Kidney glomerular epithelial cell (primary cell): Measurements from ENCODE around the gene TSPAN9.

Experiments
- DNase-seq: peaks from one replicate; lab custom pipeline; 2025; lab: John Stamatoyannopoulos, UW

TSPAN9 gene, protein sequence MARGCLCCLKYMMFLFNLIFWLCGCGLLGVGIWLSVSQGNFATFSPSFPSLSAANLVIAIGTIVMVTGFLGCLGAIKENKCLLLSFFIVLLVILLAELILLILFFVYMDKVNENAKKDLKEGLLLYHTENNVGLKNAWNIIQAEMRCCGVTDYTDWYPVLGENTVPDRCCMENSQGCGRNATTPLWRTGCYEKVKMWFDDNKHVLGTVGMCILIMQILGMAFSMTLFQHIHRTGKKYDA

DNA sequence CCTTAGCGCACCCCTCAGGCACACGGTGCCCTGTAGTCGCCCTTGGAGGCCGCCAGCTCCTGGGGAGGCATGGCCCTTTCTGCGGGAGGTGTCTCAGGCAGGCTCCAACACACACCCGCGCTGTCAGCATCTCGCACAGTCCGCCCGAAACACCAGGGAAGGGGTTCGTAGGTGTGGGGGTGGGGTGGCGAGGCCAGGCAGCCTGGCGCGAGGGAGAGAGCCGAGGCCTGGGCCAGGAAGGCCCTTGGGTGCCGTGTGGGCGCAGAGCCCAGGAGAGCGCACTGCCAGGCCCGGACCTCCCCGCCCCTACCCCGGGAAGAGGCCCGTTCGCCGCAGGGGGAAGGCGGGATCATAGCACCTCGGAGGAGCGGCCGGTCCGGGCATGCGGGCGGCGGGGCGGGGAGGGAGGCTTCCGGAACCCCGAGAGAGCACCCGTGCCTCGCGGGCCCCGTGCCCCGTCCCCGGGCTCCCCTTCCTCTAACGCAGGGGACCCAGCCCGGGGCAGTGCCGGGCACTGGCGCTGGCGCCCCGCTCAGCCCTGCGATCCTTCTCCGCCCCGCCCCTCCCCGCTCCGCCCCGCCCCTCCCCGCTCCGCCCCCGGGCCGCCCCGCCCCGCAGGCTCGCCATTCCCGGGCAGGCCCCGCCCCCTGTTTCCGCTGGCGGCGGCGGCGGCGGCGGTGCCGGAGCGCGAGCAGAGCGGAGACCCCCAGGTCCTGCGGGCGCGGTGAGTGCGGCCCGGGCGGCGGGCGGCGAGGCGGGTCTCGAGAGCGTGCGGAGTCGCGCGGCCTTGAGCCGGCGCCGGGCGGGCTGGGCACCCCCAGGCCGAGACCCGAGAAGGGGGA is at the start of gene TSPAN9:
Gene TSPAN9 (plus strand): TSS at position 650 of the 842 bp plus-strand sequence. CDS start 123,815 bp downstream, outside the sequence.
- DNase-seq: peak; percentile 66

DNA sequence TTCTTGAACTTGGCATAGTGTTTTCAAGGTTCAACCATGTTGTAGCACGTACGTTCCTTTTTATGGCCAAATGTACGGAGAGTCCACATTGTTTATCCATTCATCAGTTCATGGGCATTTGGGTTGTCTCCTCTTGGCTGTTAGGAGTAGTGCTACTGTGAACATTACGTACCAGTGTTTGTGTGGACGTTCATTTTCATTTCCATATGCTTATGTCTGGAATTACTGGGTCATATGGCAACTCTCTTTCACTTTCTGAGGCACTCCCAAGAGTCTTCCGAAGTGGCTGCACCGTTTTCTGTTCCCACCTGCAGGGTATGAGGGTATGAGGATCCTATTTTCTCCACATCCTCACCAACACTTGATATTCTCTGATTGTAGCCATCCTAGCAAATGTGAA is 49.1 kb upstream of the TSPAN9 start:
- no peak for DNase-seq

DNA sequence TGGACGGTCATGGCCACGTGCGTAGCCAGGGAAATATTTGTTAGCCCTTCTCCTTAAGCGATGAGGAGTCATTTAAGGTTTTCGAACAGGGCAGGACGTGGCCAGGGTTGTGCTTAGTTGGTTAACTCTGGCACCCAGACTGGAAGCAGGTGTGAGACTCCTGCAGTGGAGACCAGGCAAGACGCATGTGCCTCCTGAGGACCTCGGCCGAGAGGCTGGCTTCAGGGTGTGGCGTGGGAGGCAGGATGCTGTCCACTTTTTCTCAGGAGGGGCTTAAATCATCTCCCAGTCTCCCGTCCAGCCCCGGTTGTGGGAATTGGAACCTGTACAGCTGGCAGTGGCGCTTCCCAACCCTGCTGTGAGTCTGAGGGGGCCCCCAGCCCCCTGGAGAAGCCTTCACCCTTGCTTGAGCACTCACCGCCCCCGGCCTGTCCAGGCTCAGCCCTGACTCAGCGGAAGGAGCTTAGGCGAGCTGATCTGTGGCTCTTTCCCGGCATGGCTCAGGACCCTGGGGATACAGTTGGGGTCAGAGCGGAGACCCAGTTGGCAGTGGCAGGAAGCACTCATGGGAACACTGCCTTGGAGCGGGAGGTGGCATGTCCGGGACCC is 46.3 kb upstream of the TSPAN9 start:
- no peak for DNase-seq

DNA sequence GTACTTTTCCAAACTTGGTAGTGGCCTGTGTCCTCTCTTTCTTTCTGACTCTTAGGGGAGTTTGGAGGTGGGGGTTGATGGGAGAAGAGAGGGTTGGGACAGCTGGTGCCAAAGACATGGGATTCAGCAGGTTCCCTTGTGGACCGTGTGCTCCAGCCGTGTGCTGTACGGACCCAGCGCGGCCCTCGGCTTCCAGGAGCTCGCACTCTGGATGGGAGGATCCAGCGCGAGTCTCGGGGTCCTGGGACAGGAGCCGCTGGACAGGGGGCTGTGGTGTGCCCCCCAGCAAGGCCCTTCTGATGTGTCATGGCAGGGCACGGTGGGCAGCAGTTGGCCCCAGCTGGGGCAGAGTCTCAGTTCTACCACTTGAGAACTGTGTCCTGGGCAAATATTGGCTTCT is 45.0 kb upstream of the TSPAN9 start:
- no peak for DNase-seq

DNA sequence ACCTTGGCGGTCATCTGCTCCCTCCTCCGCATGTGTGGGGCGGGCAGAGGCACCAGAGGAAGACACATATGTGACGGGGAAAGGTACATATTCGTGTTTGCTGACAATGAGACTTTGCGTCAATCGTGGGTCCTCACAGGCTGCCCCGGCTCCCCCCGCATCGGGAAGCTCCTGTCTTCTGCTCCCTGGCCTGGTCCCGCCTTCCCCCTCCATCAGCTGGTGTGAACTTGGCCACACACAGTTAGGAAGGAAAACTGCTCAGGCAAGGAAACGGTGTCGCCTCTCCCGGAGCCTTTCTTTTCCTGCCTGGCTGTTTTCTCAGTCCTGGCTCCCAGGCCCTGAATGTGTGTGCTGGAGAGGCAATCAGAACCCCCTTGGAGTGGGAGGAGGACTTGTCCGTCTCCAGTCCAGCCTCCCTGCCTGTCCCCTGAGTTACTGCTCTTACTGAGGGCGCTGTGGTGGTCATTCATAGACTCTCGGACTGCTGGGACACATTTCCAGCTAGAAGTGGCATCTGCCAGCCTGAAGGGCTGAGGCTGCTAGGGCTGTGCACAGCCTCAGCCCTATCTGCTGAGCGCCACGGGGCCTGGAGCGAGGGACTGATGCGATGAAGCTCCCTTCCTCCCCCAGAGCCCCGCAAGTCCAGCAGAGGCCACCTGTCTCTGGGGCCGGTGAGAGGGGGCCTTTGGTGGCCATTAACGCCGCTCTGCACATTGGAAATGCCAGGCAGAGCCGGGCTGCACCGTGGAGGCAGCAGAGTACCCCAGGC is 44.2 kb upstream of the TSPAN9 start:
- no peak for DNase-seq

DNA sequence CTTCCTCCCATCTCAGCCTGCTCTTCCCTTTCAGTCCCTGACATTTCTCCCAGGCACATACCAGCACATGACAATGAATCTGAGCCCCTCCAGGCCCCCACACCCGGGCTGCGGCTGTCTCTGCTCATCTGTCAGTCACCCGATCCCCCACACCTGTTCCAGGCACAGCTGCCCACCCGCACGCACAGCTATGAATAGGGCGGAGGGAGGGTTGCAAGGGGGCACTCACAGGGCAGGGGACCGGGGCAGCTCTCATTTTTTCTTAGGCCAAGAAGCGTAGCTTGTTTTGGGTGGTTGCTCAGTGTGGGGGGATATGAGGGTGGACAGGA is 43.7 kb upstream of the TSPAN9 start:
- DNase-seq: no peak

DNA sequence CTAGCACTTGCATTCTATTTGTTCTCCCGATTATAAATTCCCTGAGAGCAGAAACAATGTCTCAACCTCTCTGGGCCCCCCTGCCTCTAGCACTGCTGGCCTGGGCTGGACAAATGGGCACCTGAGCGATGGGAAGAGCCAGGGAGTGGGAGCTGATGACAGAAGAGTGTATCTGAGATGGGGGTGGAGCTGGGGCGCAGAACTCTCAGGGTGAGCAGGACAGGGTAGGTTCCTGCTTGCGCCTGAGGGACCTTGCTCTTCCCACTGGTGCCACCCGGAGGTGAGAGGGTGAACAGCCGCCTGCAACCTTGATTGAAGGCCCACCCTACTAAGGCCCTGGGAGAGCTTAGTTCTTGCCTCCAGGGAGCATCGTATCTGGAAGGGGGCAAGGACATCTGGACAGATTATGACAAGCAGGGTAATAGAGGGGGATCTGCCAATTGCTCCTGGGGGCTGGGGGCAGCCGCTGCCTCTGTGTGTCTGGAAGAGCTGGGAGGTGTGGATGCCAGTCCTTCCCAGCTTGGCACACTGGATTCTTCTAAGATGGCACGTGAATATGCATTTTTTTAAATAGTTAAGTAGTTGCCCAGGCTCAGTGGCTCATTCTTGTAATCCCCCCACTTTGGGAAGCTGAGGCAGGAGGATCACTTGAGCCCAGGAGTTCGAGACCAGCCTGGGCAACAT is 43.0 kb upstream of the TSPAN9 start:
- DNase-seq: peak; percentile 26

DNA sequence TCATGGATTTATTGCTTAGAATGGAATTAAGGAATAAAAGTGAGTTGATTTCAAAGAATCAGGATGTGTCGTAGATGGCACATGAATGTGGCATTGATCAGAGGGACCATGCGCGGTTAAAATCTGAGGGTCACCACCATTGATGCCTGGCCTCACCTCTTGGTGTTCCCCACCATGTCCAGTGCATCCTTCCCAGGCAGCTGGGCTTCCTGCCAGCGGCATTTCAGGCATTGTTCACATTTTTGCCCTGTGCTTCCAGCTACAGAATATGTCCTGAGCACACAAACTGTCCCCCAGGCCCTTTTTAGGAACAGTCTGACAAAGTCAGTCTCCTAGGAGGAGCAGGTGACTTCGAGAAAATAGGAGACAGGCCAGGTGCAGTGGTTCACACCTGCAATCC is 42.0 kb upstream of the TSPAN9 start:
- no peak for DNase-seq

DNA sequence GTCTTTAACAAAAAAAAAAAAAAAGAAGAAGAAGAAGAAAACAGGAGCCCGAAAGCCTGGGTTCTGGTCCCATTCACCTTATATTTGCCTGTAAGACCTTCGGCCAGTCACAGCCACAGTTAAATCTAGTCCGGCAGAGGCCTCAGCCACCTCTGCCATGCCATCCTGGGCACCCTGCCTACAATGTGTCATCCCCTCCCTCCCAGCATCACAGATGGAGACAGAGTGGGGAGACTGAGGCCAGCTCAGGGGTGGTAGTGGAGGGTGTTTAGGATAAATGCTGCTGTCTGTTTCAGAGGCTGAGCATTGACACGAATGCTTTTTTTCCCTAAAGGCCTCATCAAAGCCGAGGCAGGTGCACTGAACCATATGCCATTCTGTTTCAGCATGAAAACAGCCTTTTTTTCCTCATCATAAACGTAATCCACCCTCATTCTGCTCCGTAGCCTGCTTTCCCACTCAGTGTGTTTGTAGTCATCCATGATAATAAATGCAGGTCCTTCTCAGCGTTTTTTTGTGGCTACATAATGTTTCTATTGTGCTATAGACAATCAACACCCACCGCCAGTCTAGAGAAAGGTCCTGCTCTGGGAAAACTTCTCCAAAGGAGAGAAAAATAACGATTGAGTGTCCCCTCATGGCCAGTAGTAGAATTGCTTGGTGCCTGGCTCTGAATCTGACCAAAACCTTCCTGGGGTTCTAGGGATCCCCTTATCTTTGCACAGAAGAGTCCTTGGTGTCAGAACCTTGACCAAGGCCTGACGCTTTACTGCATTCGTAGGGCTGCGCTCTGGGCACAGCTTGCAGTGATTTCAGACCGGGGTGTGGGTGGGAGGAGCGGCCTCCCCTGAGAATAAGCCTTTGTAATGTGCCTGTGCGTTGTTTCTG is 41.1 kb upstream of the TSPAN9 start:
- DNase-seq: no peak

DNA sequence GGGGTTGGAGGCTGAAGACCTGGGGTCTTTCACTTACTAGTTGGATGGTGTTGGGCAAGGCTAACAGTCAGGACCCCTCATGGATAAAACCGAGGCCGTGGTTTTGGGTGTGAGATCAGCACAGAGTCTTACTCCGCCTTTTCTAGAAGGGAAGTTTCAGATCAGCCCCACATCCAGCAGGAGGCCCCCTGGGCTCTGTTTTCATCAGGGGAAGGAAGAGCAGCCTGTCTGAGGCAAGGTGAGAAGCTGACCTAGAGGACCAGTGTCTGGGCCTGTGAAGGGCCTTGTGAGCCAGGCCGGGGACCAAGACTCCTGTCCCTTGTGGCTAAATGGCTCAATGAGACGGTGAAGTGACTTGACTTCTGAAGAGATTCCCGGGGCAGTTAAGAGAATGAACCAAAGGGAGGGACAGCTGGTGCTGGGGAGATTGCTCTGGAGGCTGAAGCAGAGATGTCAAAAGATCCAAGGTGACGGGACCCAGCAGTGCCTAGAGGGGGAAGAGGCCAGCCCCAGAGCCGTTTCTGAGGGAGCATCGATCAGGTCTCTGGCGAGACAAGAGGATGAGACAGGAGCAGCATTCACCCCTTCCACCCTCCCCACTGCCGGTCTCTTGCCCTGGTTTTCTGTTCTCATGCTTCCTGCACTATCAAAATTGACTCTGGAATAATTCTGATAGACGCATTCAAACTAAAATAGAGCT is 40.1 kb upstream of the TSPAN9 start:
- no peak for DNase-seq

DNA sequence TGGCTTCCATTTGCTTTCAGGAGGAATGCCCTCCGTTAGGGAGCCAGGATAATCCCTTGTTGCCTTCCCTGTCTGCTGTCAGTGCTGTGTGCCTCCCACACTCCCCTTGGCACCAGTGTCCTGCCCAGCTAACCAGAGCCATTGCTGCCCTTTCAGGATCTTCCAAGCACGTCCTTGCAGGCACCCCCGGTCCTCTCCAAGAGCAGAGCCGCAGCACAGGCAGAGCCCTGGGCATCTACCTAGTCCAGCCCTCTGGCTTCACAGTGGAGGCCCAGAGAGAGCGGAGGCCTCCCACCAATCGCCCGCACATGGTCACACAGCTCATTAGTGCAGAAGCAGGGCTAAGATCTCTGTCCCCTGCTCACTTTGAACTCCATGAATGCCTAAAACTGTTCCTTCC is 39.0 kb upstream of the TSPAN9 start:
- no peak for DNase-seq

DNA sequence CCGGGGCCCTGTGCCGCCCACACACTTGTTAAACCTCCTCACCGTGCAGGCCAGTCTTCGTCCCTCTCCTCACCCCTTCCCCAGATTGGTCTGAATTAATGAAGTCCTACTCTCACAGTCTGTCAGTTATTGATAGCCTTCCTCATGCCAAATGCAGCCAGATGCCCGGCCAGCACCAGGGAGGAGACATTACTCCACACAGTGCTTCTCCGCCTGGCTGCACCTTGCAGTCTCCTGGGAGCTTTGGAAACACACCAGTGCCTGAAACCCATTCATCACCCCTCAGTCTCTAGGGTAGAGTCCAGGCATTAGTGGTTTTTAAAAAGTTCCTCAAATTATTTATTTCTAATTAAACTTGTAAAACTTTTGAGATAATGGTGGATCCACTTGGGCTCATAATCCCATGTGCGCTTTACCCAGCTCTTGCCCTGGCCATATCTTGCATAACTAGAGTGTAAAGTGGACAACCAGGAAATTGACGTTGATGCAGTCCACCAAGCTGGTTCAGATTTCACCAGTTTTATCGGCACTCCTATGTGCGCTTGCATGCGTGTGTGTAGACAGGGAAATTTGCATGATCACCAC is 38.2 kb upstream of the TSPAN9 start:
- DNase-seq: no peak

DNA sequence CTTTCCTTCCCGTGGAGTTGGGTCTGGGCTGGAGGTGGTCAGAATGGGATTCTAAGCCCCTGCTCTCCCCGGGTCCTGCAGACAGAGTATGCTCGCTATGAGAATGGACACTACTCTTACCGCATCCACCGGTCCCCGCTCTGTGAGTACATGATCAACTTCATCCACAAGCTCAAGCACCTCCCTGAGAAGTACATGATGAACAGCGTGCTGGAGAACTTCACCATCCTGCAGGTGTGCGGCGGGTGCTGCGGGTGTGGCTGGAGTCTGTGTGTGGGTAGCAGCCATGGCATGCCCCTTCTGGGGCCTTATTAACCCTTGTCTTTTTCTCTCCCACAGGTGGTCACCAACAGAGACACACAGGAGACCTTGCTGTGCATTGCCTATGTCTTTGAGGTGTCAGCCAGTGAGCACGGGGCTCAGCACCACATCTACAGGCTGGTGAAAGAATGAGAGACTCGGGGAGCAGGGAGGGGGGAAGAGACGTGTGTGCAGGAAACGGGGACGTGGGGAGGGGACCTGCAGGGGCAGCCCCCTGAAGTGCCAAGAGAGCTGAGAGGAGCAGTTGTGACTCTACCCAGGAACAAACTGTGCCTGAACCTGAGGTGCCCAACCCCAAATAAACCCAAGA is 37.0 kb upstream of the TSPAN9 start:
- DNase-seq: no peak

DNA sequence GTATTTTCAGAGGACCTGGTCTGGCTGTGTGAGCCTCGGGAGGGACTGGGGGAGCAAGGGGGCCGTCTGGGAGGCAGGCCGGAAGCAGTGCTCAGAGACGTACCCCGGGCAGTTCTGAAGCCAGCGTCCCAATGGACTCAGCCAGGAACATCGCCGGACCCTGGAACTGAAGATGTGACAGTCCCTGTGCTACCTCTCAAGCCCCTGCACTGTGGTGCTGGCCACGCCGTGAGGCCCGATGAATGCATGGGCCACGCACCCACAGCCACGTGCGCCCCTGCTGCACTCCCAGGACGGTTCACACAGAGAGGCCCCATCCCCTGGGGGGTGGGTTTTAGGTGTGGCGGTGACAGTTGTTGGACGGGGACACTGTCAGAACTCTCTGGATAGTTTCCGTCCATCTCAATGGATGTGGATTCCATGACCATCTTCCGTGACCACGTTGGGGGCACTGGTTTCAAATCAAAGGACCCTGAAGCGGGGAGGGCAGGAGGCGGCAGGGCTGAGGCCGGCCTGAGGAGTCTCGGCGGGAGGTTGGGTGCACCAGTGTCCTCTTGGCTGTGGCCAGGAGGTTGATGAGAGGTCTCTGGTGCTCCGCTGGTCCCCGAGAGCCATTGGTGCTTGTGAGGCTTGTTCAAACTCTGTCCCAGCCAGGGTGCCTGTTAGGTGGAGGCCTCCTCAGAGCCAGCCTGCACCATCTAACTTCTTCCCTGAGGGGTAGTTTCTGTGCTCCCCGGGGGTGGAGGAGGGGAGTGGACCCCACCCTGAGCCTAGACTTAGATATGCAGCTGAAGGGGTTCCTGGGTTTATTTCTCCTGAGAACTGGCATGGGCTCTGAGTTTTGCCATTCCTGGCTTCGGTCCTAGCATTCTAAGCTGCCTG is 36.3 kb upstream of the TSPAN9 start:
- DNase-seq: no peak

DNA sequence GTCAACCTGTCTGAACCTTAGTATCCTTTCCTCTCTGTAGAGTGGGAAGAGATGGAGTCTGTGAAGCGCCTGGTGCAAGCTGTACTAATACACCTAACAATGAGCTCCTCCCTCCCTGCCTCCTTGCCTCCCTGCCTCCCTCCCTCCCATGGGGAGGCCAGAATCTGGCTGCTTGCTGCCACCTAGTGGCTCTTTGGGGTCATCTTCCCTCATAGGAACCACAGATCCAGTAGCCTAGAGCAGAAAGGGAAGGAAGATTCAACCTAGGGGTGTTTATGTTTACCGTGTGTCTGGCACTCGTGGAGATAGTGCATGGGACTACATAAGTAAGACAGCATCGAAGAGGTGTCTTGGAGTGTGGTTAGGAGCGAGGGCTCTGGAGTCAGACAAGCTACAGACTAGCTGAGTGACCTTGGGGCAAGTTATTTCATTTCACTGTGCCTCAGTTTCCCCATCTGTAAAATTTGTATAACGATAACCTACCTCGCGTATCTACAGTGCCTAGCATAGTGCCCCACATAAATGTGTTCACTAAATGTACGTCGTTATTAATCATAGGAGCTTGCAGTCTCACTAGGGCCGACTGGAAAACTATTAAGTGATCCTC is 35.5 kb upstream of the TSPAN9 start:
- peak; percentile 74 for DNase-seq

DNA sequence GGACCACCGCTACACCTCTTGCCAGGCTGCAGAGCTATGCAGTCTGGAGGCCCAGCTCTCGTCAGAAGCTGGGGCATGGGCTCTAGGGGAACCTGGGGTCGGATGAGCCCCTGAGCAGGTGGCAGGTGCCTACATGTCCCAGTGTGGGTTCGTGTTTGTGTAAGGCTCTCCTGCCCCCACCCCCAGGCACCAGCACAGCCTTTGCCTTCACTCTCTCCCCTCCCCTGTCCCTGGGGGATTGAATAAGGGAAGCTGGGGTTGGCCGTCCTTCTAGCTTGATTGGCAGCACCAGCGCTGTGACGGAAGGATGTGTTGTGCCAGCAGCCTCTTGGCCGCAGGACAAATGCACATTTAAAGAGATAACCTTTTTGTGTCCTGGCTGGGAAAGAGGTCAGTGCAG is 34.8 kb upstream of the TSPAN9 start:
- DNase-seq: no peak

DNA sequence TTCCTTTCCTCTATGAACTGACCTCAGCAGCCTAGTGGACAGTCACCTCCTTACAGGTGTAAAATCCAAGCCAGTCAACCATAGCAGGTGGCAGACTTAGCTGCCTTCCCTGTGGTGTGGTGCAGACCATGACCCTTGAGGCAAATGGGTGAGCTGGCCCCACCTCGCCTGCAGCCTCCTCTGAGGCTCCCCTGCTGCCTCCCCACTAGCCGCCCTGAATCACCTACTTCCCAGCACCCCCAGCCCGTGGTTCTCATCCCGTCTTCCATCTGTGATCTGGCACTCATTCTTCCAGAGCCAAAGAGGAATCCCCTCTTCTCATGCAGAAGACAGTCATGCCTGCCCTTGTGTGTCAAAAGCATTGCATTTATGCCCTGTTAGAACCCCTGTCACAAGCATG is 34.4 kb upstream of the TSPAN9 start:
- no peak for DNase-seq

DNA sequence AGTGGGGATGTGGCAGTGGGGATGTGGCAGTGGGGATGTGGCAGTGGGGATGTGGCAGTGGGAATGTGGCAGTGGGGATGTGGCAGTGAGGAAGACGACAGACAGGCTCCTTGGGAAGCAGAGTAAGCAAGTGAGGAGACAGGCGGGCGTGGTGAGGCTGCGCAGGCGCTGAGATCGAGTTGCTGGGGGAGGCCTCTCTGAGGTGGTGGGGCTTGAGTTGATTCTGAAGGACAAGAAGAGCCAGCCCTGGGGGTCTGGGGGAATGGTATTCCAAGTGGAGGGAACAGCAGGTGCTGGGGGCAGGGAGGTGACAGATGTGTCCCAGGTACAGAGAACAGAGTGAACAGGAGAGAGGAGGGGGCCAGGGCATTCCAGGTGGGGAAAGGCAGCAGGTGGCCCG is 33.8 kb upstream of the TSPAN9 start:
- DNase-seq: no peak
